Fibroblast of mammary gland (primary cell): ENCODE measurements around the gene REXO5.

Experiments used
- DNase-seq: peaks from one replicate; pipeline ENCODE4 v3.0.0-alpha.2; 2010; ENCODE audit warnings: low read depth
- H3K4me3 ChIP-seq: 2 replicates; pipeline ENCODE4 v1.5.1; 2011; ENCODE audit warnings: low read depth, mild to moderate bottlenecking, low read length, moderate library complexity; ENCODE audit not compliant: control insufficient read depth
- TF ChIP-seq, protein P1 (sequence below): conservative IDR thresholded peaks from 2 replicates; pipeline ENCODE4 v1.5.1; 2011; ENCODE audit warnings: low read depth, low read length, inconsistent platforms; ENCODE audit not compliant: control insufficient read depth, insufficient read depth

REXO5 gene

DNA sequence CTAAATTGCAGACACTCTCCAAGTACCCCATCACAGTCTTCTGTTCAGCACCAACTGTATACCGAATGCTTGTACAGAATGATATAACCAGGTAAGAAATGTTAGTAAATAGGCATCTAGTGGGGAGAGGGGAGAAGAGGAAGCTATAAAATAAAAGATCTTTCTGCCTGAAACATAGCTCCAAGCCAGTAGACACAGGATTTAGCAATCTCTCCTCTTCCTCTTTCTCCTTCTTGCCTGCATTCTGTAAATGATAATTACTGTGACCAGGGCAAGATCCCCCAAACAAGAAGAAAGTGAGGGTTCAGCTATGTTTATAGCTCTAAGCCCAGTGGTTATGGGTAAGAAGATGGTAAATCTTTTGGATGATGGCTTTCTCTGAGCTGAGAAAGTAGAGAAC is 24.6 kb upstream of the REXO5 start:
- H3K4me3 ChIP-seq: no peak overlapping the region
- TF ChIP-seq, protein P1, sequence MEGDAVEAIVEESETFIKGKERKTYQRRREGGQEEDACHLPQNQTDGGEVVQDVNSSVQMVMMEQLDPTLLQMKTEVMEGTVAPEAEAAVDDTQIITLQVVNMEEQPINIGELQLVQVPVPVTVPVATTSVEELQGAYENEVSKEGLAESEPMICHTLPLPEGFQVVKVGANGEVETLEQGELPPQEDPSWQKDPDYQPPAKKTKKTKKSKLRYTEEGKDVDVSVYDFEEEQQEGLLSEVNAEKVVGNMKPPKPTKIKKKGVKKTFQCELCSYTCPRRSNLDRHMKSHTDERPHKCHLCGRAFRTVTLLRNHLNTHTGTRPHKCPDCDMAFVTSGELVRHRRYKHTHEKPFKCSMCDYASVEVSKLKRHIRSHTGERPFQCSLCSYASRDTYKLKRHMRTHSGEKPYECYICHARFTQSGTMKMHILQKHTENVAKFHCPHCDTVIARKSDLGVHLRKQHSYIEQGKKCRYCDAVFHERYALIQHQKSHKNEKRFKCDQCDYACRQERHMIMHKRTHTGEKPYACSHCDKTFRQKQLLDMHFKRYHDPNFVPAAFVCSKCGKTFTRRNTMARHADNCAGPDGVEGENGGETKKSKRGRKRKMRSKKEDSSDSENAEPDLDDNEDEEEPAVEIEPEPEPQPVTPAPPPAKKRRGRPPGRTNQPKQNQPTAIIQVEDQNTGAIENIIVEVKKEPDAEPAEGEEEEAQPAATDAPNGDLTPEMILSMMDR: no peak
- DNase-seq: no peak

DNA sequence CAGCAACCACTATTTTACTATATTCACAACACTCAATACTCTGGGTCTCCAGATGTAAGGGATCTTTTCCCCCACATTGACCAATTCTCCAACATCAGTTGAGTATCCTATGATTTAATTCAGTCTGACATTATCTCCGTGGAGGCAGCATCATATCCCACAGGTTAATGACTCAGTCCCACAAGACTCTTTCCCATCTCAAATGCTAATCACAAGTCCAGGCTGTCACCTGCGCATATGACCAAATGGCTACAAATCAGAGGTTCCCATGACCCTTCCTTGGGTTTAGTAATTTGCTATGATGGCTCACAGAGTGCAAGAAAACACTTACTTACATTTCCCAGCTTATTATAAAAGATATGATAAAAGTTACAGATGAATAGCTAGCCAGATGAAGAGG is 23.9 kb upstream of the REXO5 start:
- TF ChIP-seq, protein P1: no peak
- no peak overlapping the region for H3K4me3 ChIP-seq
- no peak for DNase-seq

DNA sequence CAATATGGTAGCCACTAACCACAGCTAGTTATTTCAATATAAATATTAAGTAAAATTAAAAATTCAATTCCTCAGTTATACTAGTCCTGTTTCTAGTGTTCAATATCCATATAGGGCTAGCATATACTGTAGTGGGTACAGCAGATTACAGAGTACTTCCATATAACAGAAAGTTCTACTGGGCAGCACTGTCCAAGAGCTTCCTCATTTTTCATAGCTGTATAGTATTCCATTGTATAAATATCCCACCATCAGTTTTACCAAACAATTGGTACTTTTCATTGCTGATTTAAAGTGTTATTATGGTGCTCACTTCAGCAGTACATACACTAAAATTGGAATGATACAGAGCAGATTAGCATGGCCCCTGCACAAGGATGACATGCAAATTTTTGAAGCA is 22.1 kb upstream of the REXO5 start:
- no peak for DNase-seq
- no peak overlapping the region for H3K4me3 ChIP-seq
- TF ChIP-seq, protein P1: no peak

DNA sequence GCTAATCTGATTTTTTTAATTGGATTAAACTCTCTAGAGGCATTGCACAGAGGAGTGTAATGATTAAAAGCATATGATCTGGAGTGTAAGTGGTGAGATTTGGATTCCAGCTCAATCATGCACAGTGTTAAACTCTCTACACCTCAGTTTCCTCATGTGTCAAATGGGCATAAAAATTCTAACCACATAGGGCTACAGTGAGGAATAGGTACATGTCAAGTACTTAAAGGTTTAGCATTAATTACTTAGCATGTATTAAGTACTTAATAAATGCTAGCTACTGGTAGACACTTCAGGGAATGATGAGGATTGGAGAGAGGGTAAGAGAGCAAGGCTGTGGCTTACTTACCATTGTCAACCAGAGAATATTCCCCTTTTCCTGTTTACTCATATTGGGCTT is 17.2 kb upstream of the REXO5 start:
- TF ChIP-seq, protein P1: no peak
- no peak overlapping the region for H3K4me3 ChIP-seq
- DNase-seq: no peak

DNA sequence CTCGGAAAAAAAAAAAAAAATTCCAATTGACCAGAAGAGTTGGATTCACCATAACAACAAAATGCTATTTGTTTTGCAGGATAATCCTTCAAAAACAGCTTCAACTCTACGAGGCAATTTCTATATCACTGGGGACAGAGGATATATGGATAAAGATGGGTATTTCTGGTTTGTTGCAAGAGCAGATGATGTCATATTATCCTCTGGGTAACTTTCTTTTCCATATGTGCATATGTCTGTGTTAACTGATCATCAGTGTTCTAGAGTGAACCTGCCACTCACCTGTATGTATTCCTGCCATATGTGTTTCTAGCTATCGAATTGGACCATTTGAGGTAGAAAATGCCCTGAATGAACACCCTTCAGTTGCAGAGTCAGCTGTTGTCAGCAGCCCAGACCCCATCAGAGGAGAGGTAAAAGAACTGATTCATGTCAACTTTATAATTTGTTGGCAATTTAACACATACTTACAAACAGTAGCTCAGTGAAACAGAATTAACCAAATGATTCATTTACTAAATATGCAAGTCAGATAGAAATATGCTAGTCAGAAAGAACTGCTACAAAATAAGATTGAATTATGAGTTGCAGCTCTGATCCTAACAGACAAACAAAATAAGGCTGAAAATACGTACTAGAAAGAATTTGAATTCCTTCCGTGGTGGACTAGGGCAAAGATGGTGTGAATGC is 14.3 kb upstream of the REXO5 start:
- TF ChIP-seq, protein P1: no peak
- no peak for DNase-seq
- no peak overlapping the region for H3K4me3 ChIP-seq

DNA sequence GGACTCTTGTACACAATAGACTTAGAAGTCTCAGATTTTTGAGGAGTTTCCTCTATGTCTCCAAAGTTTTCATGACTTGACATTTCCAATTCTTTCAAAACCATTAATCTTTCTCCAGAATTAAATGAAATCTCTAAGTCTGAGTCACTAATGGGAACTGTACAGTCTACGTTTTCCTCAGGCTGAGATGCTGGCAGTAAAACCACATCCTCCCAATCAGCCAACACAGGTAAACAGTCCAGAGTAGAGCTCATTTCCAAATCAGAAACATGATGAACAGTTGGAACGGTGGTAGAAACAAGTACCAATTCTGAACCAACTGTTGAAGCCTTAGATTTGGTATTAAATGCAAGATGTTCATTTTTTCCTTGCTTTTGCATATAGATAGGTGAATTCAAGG is 8.0 kb upstream of the REXO5 start:
- no peak overlapping the region for H3K4me3 ChIP-seq
- TF ChIP-seq, protein P1: no peak
- DNase-seq: no peak

DNA sequence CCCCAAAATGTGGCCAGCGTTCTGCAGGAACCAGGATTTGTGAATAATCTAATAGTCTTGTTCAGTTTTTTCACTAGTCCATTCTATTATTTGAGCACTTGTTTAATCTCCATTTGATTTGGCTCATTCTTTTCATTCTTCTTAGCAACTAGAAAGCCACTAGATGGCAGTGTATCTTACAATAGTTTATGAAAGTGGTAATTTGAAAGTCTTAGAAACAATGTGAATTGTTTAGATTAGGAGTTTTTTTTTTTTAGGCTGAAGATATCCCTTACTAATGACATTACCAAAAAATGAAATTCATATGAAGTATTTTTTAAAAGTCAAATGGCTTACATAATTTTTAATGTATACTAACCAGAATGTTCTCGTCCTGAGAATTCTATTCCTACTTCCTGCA is 6.7 kb upstream of the REXO5 start:
- H3K4me3 ChIP-seq: no peak overlapping the region
- DNase-seq: peak; percentile 56
- TF ChIP-seq, protein P1: peak; percentile 55
